WTC11 (cell line): ENCODE data around the gene UCK2. TPM values are rescaled to one million over a fixed set of nuclear protein-coding genes. Genes with fewer than 3 reads are reported as not detected.

ENCODE experiments used
- total RNA-seq: library from RNA; stranded (reverse); gene quantifications from 3 replicates; pipeline ENCODE4 v1.2.3, GENCODE V29; 2021

Gene UCK2
- total RNA-seq, 1 experiment from 2014 or later = 85.7 TPM

Other genes starting within 250 kb of the UCK2 start
- gene MGST3, start 196.4 kb upstream of the UCK2 start, total RNA-seq = 120 to 137 TPM (median 124 TPM) in 3 replicates
- 51.6 to 60.5 TPM (median 51.9 TPM) in 3 replicates for gene ALDH9A1, start 129.1 kb upstream of the UCK2 start, total RNA-seq
- 51.9 to 52.8 TPM (median 52.5 TPM) in 3 replicates for gene TMCO1, start 58.7 kb upstream of the UCK2 start, total RNA-seq